Activated T-helper 1 cell treated with anti-CD3 and anti-CD28 coated beads, Interleukin-12 subunit alpha, Interleukin-12 subunit beta, Interleukin-2, Interleukin-4 antibody, amounts not matched to agents 30 ng/mL and 10 ng/mL and 1 ng/mL, durations not matched to agents 14 hours and 24 hours and 36 hours (primary cell): Measurements from ENCODE around the gene TMEM33. TPM values are rescaled to one million over a fixed set of nuclear protein-coding genes. Genes with fewer than 3 reads are reported as not detected.

Source experiments
- DNase-seq: peaks from one replicate; pipeline ENCODE4 v3.0.0; 2021; ENCODE audit warnings: low spot score
- H3K27ac Mint-ChIP-seq: one replicate; pipeline ENCODE4 v1.8.0; 2021; ENCODE audit warnings: mild to moderate bottlenecking, mixed read lengths
- H3K27me3 Mint-ChIP-seq: one replicate; pipeline ENCODE4 v1.8.0; 2022; ENCODE audit warnings: mild to moderate bottlenecking, moderate library complexity, mixed read lengths; ENCODE audit not compliant: insufficient read depth
- H3K36me3 Mint-ChIP-seq: one replicate; pipeline ENCODE4 v1.8.0; 2021; ENCODE audit warnings: low read depth, mixed read lengths
- H3K4me1 Mint-ChIP-seq: one replicate; pipeline ENCODE4 v1.8.0; 2021; ENCODE audit warnings: low read depth, mixed read lengths
- H3K4me3 Mint-ChIP-seq: one replicate; pipeline ENCODE4 v1.8.0; 2021; ENCODE audit warnings: mild to moderate bottlenecking, moderate library complexity, mixed read lengths
- H3K9me3 Mint-ChIP-seq: one replicate; pipeline ENCODE4 v1.8.0; 2021; ENCODE audit warnings: mixed read lengths
- intact Hi-C: fragments of 100-400 bp; cut with micrococcal nuclease; formaldehyde crosslinking; loops from one replicate; pipeline ENCODE4 v1.15.1; 2024
- total RNA-seq: library from RNA; stranded (reverse); gene quantifications from 2 replicates; pipeline ENCODE4 v1.2.3, GENCODE V29; 2022

Gene TMEM33
- total RNA-seq, 1 donor from 2014 or later, result 97.8 TPM

- no peak for DNase-seq
- H3K4me3 Mint-ChIP-seq, result no peak overlapping the region
- intact Hi-C loops, result loop anchor here (2.0 to 10.0 kb wide), 3 partner anchors 33 to 325 kb away; partner anchors contain the start of gene SLC30A9
- no peaks in the 10 kb centered on the region for H3K9me3 Mint-ChIP-seq
- no peak overlapping the region for H3K27ac Mint-ChIP-seq
- no peaks in the 10 kb centered on the region for H3K27me3 Mint-ChIP-seq
- H3K4me1 Mint-ChIP-seq, result no peaks in the 10 kb centered on the region
- peaks cover 17% of the 10 kb centered on the region for H3K36me3 Mint-ChIP-seq
Observed at GRCh38 chr4:41957634-41958033, 22.4 kb downstream of the TMEM33 start.

- Mint-ChIP-seq H3K36me3 (peaks cover 3% of the 10 kb centered on the region), H3K9me3 (peaks cover 4% of the 10 kb centered on the region), H3K27me3 (no peaks in the 10 kb centered on the region), H3K27ac (no peak overlapping the region), H3K4me3 (no peak overlapping the region), H3K4me1 (no peaks in the 10 kb centered on the region)
- intact Hi-C loops, result no loop called here
- no peak for DNase-seq
Observed at GRCh38 chr4:41963105-41963504, 27.9 kb downstream of the TMEM33 start.

- no peak for DNase-seq
- no peaks in the 10 kb centered on the region for H3K4me1 Mint-ChIP-seq
- no peak overlapping the region for H3K4me3 Mint-ChIP-seq
- H3K36me3 Mint-ChIP-seq, result peaks cover 6% of the 10 kb centered on the region
- peaks cover 9% of the 10 kb centered on the region for H3K9me3 Mint-ChIP-seq
- no peak overlapping the region for H3K27ac Mint-ChIP-seq
- intact Hi-C loops, result no loop called here
- H3K27me3 Mint-ChIP-seq, result no peaks in the 10 kb centered on the region
Observed at GRCh38 chr4:41964401-41964800, 29.2 kb downstream of the TMEM33 start.

GRCh38 chr4:41967392-41967791 is 32.2 kb downstream of the TMEM33 start:
- no peaks in the 10 kb centered on the region for H3K4me1 Mint-ChIP-seq
- no peaks in the 10 kb centered on the region for H3K27me3 Mint-ChIP-seq
- H3K4me3 Mint-ChIP-seq, result no peak overlapping the region
- no peak for DNase-seq
- intact Hi-C loops, result no loop called here
- no peak overlapping the region for H3K27ac Mint-ChIP-seq
- peaks cover 11% of the 10 kb centered on the region for H3K9me3 Mint-ChIP-seq
- H3K36me3 Mint-ChIP-seq, result peaks cover 3% of the 10 kb centered on the region

GRCh38 chr4:41969671-41970070 is 34.4 kb downstream of the TMEM33 start:
- Mint-ChIP-seq H3K4me1 (no peaks in the 10 kb centered on the region), H3K36me3 (peaks cover 3% of the 10 kb centered on the region), H3K27me3 (no peaks in the 10 kb centered on the region), H3K9me3 (peaks cover 11% of the 10 kb centered on the region), H3K27ac (no peak overlapping the region), H3K4me3 (no peak overlapping the region)
- no peak for DNase-seq
- intact Hi-C loops, result no loop called here

GRCh38 chr4:41975341-41975740 is 40.1 kb downstream of the TMEM33 start:
- Mint-ChIP-seq H3K36me3 (no peaks in the 10 kb centered on the region), H3K4me1 (peaks cover 7% of the 10 kb centered on the region), H3K27ac (no peak overlapping the region), H3K4me3 (no peak overlapping the region), H3K27me3 (peaks cover 4% of the 10 kb centered on the region), H3K9me3 (no peaks in the 10 kb centered on the region)
- DNase-seq, result no peak
- intact Hi-C loops, result no loop called here

- intact Hi-C loops, result no loop called here
- Mint-ChIP-seq H3K27ac (no peak overlapping the region), H3K36me3 (no peaks in the 10 kb centered on the region), H3K27me3 (peaks cover 4% of the 10 kb centered on the region), H3K4me1 (peaks cover 7% of the 10 kb centered on the region), H3K4me3 (no peak overlapping the region), H3K9me3 (no peaks in the 10 kb centered on the region)
- DNase-seq, result no peak
Observed at GRCh38 chr4:41976775-41977516, 41.7 kb downstream of the TMEM33 start.

GRCh38 chr4:41977709-41978108 is 42.5 kb downstream of the TMEM33 start:
- H3K9me3 Mint-ChIP-seq, result no peaks in the 10 kb centered on the region
- H3K4me3 Mint-ChIP-seq, result no peak overlapping the region

GRCh38 chr4:41981456-41981855 is 46.2 kb downstream of the TMEM33 start, which contains the start of gene DCAF4L1:
Gene DCAF4L1, plus strand, starts transcription at chr4:41981756. Its CDS starts 37 bp downstream, at chr4:41981793.
- no peak within 1 kb of the TSS for H3K27ac Mint-ChIP-seq

More at GRCh38 chr4:41977709-41978108, 42.5 kb downstream of the TMEM33 start:
- Mint-ChIP-seq H3K27ac (no peak overlapping the region), H3K4me1 (peaks cover 7% of the 10 kb centered on the region), H3K36me3 (no peaks in the 10 kb centered on the region), H3K27me3 (peaks cover 4% of the 10 kb centered on the region)
- intact Hi-C loops, result no loop called here
- DNase-seq, result no peak

GRCh38 chr4:41982716-41983115 is 47.5 kb downstream of the TMEM33 start:
- peaks cover 4% of the 10 kb centered on the region for H3K27me3 Mint-ChIP-seq
- intact Hi-C loops, result no loop called here
- no peak for DNase-seq
- no peak overlapping the region for H3K4me3 Mint-ChIP-seq
- H3K4me1 Mint-ChIP-seq, result no peaks in the 10 kb centered on the region
- no peaks in the 10 kb centered on the region for H3K36me3 Mint-ChIP-seq
- H3K9me3 Mint-ChIP-seq, result no peaks in the 10 kb centered on the region
- H3K27ac Mint-ChIP-seq, result no peak overlapping the region

More at GRCh38 chr4:41981456-41981855, 46.2 kb downstream of the TMEM33 start, which contains the start of gene DCAF4L1:
- H3K36me3 Mint-ChIP-seq, result no peaks in the 10 kb centered on the region
- no peak for DNase-seq
- H3K9me3 Mint-ChIP-seq, result no peaks in the 10 kb centered on the region
- no peak within 1 kb of the TSS for H3K4me3 Mint-ChIP-seq
- peaks cover 4% of the 10 kb centered on the region for H3K27me3 Mint-ChIP-seq
- no peaks in the 10 kb centered on the region for H3K4me1 Mint-ChIP-seq
- intact Hi-C loops, result no loop called here

- Mint-ChIP-seq H3K9me3 (no peaks in the 10 kb centered on the region), H3K4me1 (peaks cover 12% of the 10 kb centered on the region), H3K4me3 (no peak overlapping the region), H3K27me3 (no peaks in the 10 kb centered on the region), H3K27ac (no peak overlapping the region), H3K36me3 (no peaks in the 10 kb centered on the region)
- intact Hi-C loops, result no loop called here
- DNase-seq, result no peak
Observed at GRCh38 chr4:41985151-41985550, 49.9 kb downstream of the TMEM33 start.

GRCh38 chr4:41989994-41990364 is 54.8 kb downstream of the TMEM33 start:
- Mint-ChIP-seq H3K36me3 (peaks cover 3% of the 10 kb centered on the region), H3K4me3 (peak overlapping the region; percentile 99), H3K27me3 (no peaks in the 10 kb centered on the region), H3K4me1 (peaks cover 28% of the 10 kb centered on the region), H3K27ac (peak overlapping the region; percentile 92), H3K9me3 (no peaks in the 10 kb centered on the region)
- DNase-seq, result peak; percentile 2
- intact Hi-C loops, result loop anchor here (1.0 to 5.0 kb wide), 3 partner anchors 33 to 667 kb away; partner anchors contain the start of genes ATP8A1 and TMEM33

GRCh38 chr4:41990365-41991111 is 55.3 kb downstream of the TMEM33 start, which contains the start of gene SLC30A9:
Gene SLC30A9, plus strand, starts transcription at chr4:41990530. Its CDS starts 122 bp downstream, at chr4:41990652.
- peak within 1 kb of the TSS; percentile 99 for H3K4me3 Mint-ChIP-seq
- H3K9me3 Mint-ChIP-seq, result no peaks in the 10 kb centered on the region
- peaks cover 6% of the 10 kb centered on the region for H3K36me3 Mint-ChIP-seq
- H3K27ac Mint-ChIP-seq, result peak within 1 kb of the TSS; percentile 92
- no peaks in the 10 kb centered on the region for H3K27me3 Mint-ChIP-seq
- peaks cover 28% of the 10 kb centered on the region for H3K4me1 Mint-ChIP-seq
- intact Hi-C loops, result loop anchor here (1.0 to 5.0 kb wide), 3 partner anchors 34 to 667 kb away; partner anchors contain the start of genes ATP8A1 and TMEM33
- DNase-seq, result peak; percentile 91
